ENCODE data around the gene EPB42.

Gene EPB42

DNA sequence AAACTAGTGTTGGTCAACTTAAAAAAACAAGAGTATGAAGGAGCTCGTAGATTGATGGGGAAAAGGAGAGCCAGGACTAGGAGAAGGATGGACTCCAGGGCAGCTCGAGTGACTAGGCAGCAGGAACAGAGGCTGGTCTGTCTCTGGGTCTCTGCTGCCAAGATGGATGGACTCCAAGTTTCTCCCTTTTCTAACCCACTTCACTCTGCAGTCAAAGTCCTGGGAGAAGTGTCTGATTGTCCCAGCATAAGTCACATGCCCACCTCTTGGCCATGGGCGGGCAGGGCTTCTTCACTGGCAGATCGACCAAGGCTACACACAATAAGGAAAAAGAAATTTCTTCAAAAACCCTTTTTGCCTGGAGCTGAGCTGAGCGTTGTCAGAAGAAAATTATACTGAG lies 9.2 kb upstream of the EPB42 start:
- POLR2A ChIA-PET: interaction anchor here (0.6 kb wide), 1 partner anchor 237 kb away, joined by 4 read pairs; no protein-coding TSS in a partner anchor
- H3K4me1 ChIP-seq (ENCODE audit: control insufficient read depth, insufficient read depth, low read length): no peaks in the 10 kb centered on the region
- TF ChIP-seq RBAK (tag by site-specific recombination; IDR thresholded peaks at IDR 0.05) (no peak), ZNF146 (tag by site-specific recombination; IDR thresholded peaks at IDR 0.05) (no peak), WT1 (tag by site-specific recombination; IDR thresholded peaks at IDR 0.05) (no peak), ZNF335 (tag by site-specific recombination; conservative IDR thresholded peaks at IDR 0.05) (no peak), SETDB1 (IDR thresholded peaks at IDR 0.05; ENCODE audit: insufficient read length, low read length) (no peak), ZNF248 (tag by site-specific recombination; IDR thresholded peaks at IDR 0.05) (no peak), MYNN (tag by site-specific recombination; IDR thresholded peaks at IDR 0.05; ENCODE audit: borderline replicate concordance) (no peak), ZNF658 (tag by site-specific recombination; IDR thresholded peaks at IDR 0.05) (no peak), ZSCAN23 (tag by site-specific recombination; IDR thresholded peaks at IDR 0.05) (no peak), ZNF404 (tag by site-specific recombination; IDR thresholded peaks at IDR 0.05) (no peak), MEIS1 (CRISPR knock-in tag; IDR thresholded peaks at IDR 0.05; ENCODE audit: borderline replicate concordance) (no peak), ZNF426 (tag by site-specific recombination; IDR thresholded peaks at IDR 0.05) (no peak)
- TF ChIP-seq, protein P1, sequence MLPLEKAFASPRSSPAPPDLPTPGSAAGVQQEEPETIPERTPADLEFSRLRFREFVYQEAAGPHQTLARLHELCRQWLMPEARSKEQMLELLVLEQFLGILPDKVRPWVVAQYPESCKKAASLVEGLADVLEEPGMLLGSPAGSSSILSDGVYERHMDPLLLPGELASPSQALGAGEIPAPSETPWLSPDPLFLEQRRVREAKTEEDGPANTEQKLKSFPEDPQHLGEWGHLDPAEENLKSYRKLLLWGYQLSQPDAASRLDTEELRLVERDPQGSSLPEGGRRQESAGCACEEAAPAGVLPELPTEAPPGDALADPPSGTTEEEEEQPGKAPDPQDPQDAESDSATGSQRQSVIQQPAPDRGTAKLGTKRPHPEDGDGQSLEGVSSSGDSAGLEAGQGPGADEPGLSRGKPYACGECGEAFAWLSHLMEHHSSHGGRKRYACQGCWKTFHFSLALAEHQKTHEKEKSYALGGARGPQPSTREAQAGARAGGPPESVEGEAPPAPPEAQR (tag by site-specific recombination; IDR thresholded peaks at IDR 0.05): no peak
- TF ChIP-seq, protein P2, sequence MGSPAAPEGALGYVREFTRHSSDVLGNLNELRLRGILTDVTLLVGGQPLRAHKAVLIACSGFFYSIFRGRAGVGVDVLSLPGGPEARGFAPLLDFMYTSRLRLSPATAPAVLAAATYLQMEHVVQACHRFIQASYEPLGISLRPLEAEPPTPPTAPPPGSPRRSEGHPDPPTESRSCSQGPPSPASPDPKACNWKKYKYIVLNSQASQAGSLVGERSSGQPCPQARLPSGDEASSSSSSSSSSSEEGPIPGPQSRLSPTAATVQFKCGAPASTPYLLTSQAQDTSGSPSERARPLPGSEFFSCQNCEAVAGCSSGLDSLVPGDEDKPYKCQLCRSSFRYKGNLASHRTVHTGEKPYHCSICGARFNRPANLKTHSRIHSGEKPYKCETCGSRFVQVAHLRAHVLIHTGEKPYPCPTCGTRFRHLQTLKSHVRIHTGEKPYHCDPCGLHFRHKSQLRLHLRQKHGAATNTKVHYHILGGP (tag by site-specific recombination; IDR thresholded peaks at IDR 0.05): no peak
- TF ChIP-seq, protein P3, sequence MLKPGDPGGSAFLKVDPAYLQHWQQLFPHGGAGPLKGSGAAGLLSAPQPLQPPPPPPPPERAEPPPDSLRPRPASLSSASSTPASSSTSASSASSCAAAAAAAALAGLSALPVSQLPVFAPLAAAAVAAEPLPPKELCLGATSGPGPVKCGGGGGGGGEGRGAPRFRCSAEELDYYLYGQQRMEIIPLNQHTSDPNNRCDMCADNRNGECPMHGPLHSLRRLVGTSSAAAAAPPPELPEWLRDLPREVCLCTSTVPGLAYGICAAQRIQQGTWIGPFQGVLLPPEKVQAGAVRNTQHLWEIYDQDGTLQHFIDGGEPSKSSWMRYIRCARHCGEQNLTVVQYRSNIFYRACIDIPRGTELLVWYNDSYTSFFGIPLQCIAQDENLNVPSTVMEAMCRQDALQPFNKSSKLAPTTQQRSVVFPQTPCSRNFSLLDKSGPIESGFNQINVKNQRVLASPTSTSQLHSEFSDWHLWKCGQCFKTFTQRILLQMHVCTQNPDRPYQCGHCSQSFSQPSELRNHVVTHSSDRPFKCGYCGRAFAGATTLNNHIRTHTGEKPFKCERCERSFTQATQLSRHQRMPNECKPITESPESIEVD (tag by site-specific recombination; IDR thresholded peaks at IDR 0.05): no peak
- TF ChIP-seq, protein P4, sequence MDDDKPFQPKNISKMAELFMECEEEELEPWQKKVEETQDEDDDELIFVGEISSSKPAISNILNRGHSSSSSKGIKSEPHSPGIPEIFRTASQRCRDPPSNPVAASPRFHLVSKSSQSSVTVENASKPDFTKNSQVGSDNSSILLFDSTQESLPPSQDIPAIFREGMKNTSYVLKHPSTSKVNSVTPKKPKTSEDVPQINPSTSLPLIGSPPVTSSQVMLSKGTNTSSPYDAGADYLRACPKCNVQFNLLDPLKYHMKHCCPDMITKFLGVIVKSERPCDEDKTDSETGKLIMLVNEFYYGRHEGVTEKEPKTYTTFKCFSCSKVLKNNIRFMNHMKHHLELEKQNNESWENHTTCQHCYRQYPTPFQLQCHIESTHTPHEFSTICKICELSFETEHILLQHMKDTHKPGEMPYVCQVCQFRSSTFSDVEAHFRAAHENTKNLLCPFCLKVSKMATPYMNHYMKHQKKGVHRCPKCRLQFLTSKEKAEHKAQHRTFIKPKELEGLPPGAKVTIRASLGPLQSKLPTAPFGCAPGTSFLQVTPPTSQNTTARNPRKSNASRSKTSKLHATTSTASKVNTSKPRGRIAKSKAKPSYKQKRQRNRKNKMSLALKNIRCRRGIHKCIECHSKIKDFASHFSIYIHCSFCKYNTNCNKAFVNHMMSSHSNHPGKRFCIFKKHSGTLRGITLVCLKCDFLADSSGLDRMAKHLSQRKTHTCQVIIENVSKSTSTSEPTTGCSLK (tag by site-specific recombination; IDR thresholded peaks at IDR 0.05): no peak
- TF ChIP-seq, protein P5, sequence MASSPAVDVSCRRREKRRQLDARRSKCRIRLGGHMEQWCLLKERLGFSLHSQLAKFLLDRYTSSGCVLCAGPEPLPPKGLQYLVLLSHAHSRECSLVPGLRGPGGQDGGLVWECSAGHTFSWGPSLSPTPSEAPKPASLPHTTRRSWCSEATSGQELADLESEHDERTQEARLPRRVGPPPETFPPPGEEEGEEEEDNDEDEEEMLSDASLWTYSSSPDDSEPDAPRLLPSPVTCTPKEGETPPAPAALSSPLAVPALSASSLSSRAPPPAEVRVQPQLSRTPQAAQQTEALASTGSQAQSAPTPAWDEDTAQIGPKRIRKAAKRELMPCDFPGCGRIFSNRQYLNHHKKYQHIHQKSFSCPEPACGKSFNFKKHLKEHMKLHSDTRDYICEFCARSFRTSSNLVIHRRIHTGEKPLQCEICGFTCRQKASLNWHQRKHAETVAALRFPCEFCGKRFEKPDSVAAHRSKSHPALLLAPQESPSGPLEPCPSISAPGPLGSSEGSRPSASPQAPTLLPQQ (tag by site-specific recombination; IDR thresholded peaks at IDR 0.05): no peak
- TF ChIP-seq, protein P6, sequence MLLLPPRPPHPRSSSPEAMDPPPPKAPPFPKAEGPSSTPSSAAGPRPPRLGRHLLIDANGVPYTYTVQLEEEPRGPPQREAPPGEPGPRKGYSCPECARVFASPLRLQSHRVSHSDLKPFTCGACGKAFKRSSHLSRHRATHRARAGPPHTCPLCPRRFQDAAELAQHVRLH (tag by site-specific recombination; IDR thresholded peaks at IDR 0.05): no peak
- no peak overlapping the region for H3K27ac ChIP-seq (ENCODE audit: extremely low read depth, low read depth, low read length)
- no peaks in the 10 kb centered on the region for H3K9me3 ChIP-seq (ENCODE audit: control insufficient read depth, insufficient read depth, low read depth, low read length)
- CTCF ChIA-PET: interaction anchor here (1.2 to 6.0 kb wide), 3 partner anchors 11 to 55 kb away, joined by 3 to 26 read pairs (median 4); no protein-coding TSS in a partner anchor
- H3K4me3 ChIP-seq (ENCODE audit: low read depth, low read length): no peak overlapping the region
- H3K36me3 ChIP-seq (ENCODE audit: control insufficient read depth in 2 of 2, insufficient read depth in 1 of 2, low read length in 2 of 2): no peaks in the 10 kb centered on the region
